SU-DHL-6 (cell line): ENCODE data around the gene CHI3L2.

Experiments used
- H2AFZ ChIP-seq: fragments of 200-600 bp; sonication (generic); 2 replicates; pipeline ENCODE4 v1.6.1; 2014; ENCODE audit warnings: low read depth, mild to moderate bottlenecking, moderate library complexity, mixed read lengths, antibody characterized with exemption, low read length; ENCODE audit not compliant: severe bottlenecking
- H3F3A ChIP-seq: fragments of 200-600 bp; shearing (Covaris generic); 2 replicates; pipeline ENCODE4 v1.6.0; 2016; ENCODE audit warnings: antibody characterized with exemption, mild to moderate bottlenecking; ENCODE audit not compliant: insufficient read depth
- H3K27ac ChIP-seq: fragments of 200-600 bp; sonication (generic); 2 replicates; pipeline ENCODE4 v1.5.1; 2016; ENCODE audit warnings: low read depth, mild to moderate bottlenecking, low read length, moderate library complexity, mixed read lengths
- H3K27me3 ChIP-seq: fragments of 200-600 bp; sonication (generic), shearing (Covaris generic); 2 replicates; pipeline ENCODE4 v1.6.0; 2014; ENCODE audit warnings: mild to moderate bottlenecking, low read length
- H3K36me3 ChIP-seq: fragments of 200-600 bp; sonication (generic); 2 replicates; pipeline ENCODE4 v1.6.1; 2014; ENCODE audit warnings: mild to moderate bottlenecking, low read length, mixed read lengths
- H3K4me2 ChIP-seq: fragments of 300-600, 200-600 bp; shearing (Covaris generic), sonication (generic); 2 replicates; pipeline ENCODE4 v1.6.0; 2014; ENCODE audit warnings: low read length, low read depth, mild to moderate bottlenecking; ENCODE audit not compliant: poor library complexity, severe bottlenecking
- H3K4me3 ChIP-seq: fragments of 200-600 bp; sonication (generic); 2 replicates; pipeline ENCODE4 v1.5.1; 2014; ENCODE audit warnings: antibody characterized with exemption, low read length, mild to moderate bottlenecking, mixed read lengths; ENCODE audit not compliant: insufficient read depth, poor library complexity, severe bottlenecking
- H3K79me2 ChIP-seq: fragments of 200-600 bp; sonication (generic); 2 replicates; pipeline ENCODE4 v1.6.1; 2014; ENCODE audit warnings: mild to moderate bottlenecking, low read length, moderate library complexity; ENCODE audit not compliant: insufficient read depth
- H3K9ac ChIP-seq: fragments of 200-600 bp; sonication (generic); 2 replicates; pipeline ENCODE4 v1.7.0; 2014; ENCODE audit warnings: mild to moderate bottlenecking, low read length
- H3K9me2 ChIP-seq: fragments of 200-600 bp; sonication (generic); replicated peaks from 2 replicates; pipeline ENCODE4 v1.6.1; 2014; ENCODE audit warnings: low read length; ENCODE audit not compliant: insufficient read depth
- H3K9me3 ChIP-seq: fragments of 200-600 bp; sonication (generic); 2 replicates; pipeline ENCODE4 v1.6.1; 2014; ENCODE audit warnings: low read length, mixed read lengths; ENCODE audit not compliant: insufficient read depth
- H4K20me1 ChIP-seq: fragments of 200-600 bp; sonication (generic); 2 replicates; pipeline ENCODE4 v1.6.1; 2014; ENCODE audit warnings: low read depth, mild to moderate bottlenecking, antibody characterized with exemption, low read length, moderate library complexity, mixed read lengths
- EZH2phosphoT487 ChIP-seq: fragments of 200-600 bp; sonication (generic), shearing (Covaris generic); conservative IDR thresholded peaks from 2 replicates; pipeline ENCODE4 v1.6.1; 2018; ENCODE audit warnings: mild to moderate bottlenecking, antibody characterized with exemption, low read length, moderate library complexity, mixed read lengths
- TF ChIP-seq, protein P1 (sequence below): fragments of 200-600 bp; sonication (generic); IDR thresholded peaks from one replicate; pipeline ENCODE4 v1.5.1; 2017; ENCODE audit warnings: antibody characterized with exemption, mild to moderate bottlenecking, low read length, moderate library complexity; ENCODE audit not compliant: insufficient read depth, poor library complexity, severe bottlenecking

Gene CHI3L2

DNA sequence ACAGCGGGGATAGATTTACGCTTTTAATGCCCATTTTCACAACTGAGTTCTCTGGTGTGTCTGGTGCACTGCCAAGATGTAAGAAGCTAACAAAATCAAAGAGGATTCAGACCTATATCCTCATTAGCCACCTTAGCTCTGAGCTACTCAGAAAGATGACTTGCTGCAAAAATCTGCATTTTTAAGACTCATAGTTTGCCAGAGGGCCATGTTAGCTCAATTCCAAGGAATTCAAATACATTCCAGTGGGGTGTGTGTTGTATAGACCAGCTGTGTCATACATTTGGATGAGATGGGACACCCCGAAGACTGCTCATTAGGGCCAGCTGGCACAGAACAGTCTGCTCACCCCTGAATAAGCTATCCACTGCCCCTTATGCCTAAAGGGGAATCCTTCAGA lies 36.0 kb upstream of the CHI3L2 start:
- Histone ChIP-seq H3K4me2 (no peak overlapping the region), H3K27ac (no peak overlapping the region), H3K9me3 (no peaks in the 10 kb centered on the region), H4K20me1 (no peaks in the 10 kb centered on the region), H3K4me3 (no peak overlapping the region), H3K9me2 (no peaks in the 10 kb centered on the region), H3K36me3 (peaks cover 21% of the 10 kb centered on the region), H3F3A (0 out of 2 replicates have a peak, but pooled peaks cover 6% of the 10 kb centered on the region), H2AFZ (no peak overlapping the region), H3K9ac (no peak overlapping the region), H3K79me2 (no peaks in the 10 kb centered on the region), H3K27me3 (no peaks in the 10 kb centered on the region)
- no peak for TF ChIP-seq EZH2phosphoT487
- TF ChIP-seq, protein P1, sequence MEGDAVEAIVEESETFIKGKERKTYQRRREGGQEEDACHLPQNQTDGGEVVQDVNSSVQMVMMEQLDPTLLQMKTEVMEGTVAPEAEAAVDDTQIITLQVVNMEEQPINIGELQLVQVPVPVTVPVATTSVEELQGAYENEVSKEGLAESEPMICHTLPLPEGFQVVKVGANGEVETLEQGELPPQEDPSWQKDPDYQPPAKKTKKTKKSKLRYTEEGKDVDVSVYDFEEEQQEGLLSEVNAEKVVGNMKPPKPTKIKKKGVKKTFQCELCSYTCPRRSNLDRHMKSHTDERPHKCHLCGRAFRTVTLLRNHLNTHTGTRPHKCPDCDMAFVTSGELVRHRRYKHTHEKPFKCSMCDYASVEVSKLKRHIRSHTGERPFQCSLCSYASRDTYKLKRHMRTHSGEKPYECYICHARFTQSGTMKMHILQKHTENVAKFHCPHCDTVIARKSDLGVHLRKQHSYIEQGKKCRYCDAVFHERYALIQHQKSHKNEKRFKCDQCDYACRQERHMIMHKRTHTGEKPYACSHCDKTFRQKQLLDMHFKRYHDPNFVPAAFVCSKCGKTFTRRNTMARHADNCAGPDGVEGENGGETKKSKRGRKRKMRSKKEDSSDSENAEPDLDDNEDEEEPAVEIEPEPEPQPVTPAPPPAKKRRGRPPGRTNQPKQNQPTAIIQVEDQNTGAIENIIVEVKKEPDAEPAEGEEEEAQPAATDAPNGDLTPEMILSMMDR, result no peak

DNA sequence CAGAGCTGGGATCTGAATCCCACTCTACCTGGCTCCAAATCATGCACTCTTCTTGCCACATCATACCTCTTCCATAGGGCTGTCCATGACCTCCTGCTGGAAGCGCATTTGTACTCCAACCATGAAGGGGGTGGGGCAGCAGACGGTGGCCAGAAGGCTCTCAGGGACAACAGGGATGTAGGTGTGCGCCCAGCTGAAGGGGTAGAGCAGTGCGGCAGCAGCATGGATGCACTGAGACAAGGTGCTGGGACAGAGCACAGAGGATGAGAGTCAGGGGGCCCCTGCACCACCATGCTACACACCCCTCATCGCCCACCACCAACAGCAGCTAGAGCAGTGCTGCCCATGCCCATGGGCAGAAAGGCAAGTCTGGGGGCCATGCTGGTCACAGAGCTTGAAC lies 35.4 kb upstream of the CHI3L2 start:
- H3K4me2 ChIP-seq, result no peak overlapping the region
- H3K27me3 ChIP-seq, result no peaks in the 10 kb centered on the region
- no peaks in the 10 kb centered on the region for H4K20me1 ChIP-seq
- no peak overlapping the region for H2AFZ ChIP-seq
- peaks cover 17% of the 10 kb centered on the region for H3K36me3 ChIP-seq
- H3K79me2 ChIP-seq, result no peaks in the 10 kb centered on the region
- H3K27ac ChIP-seq, result no peak overlapping the region
- H3K9me2 ChIP-seq, result no peaks in the 10 kb centered on the region
- H3K4me3 ChIP-seq, result no peak overlapping the region
- H3K9ac ChIP-seq, result no peak overlapping the region
- 0 out of 2 replicates have a peak, but pooled peaks cover 6% of the 10 kb centered on the region for H3F3A ChIP-seq
- TF ChIP-seq, protein P1, result no peak
- TF ChIP-seq EZH2phosphoT487, result no peak
- no peaks in the 10 kb centered on the region for H3K9me3 ChIP-seq

DNA sequence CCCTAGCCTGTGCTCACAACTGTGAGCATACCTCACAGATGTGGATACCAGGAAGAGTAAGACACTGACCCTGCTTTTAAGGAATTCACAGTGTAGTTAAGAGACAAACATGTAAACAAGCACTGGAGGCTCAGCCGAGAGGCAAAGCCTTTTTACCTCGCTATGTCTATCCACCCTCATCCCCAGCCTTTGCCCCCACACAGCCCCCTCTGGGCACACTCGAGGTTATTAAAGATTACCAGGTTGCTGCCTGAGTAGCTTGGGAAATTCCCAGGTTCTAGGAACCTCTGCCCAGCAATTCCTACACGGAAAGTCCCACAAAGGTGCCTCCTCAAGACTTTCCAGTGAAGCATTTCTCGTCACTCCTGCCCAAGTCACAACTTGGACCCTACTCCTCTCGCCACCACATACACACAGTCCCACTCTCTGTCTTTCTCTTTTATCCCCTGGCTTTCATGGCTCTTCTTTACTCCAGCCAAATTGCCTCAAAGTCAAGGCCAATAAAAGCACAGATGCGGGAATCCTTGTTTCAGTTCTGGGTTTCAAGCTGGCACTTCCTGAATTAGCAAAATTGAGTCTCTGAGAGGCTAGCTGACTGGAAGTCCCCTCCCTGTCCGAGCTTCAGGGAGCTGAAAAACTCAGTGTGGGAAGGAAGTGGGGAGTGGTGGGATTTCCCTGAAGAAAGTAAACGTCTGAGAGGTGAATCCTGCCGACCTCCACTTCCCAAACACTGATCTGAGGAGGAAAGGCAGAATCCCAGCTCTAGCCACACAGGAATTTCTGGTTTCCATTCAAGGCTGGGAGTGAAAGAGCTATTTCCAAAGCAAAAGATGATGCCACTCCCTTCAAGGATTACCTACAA lies 34.6 kb upstream of the CHI3L2 start:
- Histone ChIP-seq H2AFZ (no peak overlapping the region), H3K9me3 (no peaks in the 10 kb centered on the region), H4K20me1 (no peaks in the 10 kb centered on the region), H3K4me3 (no peak overlapping the region), H3K9ac (no peak overlapping the region), H3K4me2 (no peak overlapping the region), H3K9me2 (no peaks in the 10 kb centered on the region), H3F3A (0 out of 2 replicates have a peak, but pooled peaks cover 6% of the 10 kb centered on the region), H3K27me3 (no peaks in the 10 kb centered on the region), H3K36me3 (peaks cover 9% of the 10 kb centered on the region), H3K79me2 (no peaks in the 10 kb centered on the region), H3K27ac (peak overlapping the region; percentile 17)
- no peak for TF ChIP-seq EZH2phosphoT487
- TF ChIP-seq, protein P1, result no peak
